ENCODE data around the gene CMSS1. TPM values are rescaled to one million over a fixed set of nuclear protein-coding genes. Genes with fewer than 3 reads are reported as not detected.

Gene CMSS1
- total RNA-seq, 1 experiment from 2014 or later: 98.6 TPM

DNA sequence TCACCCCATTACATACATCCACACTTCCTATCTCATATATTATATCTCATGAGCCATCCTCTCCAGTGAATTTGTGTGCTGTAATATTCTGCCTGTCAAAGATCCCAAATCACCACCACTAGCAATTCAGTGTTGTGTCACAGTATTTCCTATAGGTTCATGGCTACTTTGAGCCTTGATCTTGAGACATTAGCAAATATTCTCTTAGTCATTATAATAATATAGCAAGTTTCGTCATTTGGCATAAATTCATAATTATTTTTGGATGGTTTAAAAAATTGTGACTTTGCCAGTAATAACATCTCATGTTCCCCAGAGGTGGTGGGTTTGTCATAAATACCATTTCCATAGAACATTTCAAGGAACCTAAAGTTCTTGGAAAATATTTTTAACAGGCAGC lies 47.7 kb downstream of the CMSS1 start:
- no peak for DNase-seq (ENCODE audit: low spot score)
- no TSS peak for BruUV-seq (replicated peaks)
- CTCF ChIA-PET: no interaction called here
- H3K36me3 ChIP-seq (ENCODE audit: insufficient read depth, low read length, poor library complexity, severe bottlenecking): no peaks in the 10 kb centered on the region
- H3K4me3 ChIP-seq (ENCODE audit: low read depth, low read length, poor library complexity, severe bottlenecking): no peak overlapping the region
- no peaks in the 10 kb centered on the region for H3K27me3 ChIP-seq (replicated peaks; ENCODE audit: insufficient read depth, low read depth, low read length, poor library complexity)
- intact Hi-C loops (cut with micrococcal nuclease; ENCODE audit: unreplicated experiment): no loop called here
- TF ChIP-seq, protein P1, sequence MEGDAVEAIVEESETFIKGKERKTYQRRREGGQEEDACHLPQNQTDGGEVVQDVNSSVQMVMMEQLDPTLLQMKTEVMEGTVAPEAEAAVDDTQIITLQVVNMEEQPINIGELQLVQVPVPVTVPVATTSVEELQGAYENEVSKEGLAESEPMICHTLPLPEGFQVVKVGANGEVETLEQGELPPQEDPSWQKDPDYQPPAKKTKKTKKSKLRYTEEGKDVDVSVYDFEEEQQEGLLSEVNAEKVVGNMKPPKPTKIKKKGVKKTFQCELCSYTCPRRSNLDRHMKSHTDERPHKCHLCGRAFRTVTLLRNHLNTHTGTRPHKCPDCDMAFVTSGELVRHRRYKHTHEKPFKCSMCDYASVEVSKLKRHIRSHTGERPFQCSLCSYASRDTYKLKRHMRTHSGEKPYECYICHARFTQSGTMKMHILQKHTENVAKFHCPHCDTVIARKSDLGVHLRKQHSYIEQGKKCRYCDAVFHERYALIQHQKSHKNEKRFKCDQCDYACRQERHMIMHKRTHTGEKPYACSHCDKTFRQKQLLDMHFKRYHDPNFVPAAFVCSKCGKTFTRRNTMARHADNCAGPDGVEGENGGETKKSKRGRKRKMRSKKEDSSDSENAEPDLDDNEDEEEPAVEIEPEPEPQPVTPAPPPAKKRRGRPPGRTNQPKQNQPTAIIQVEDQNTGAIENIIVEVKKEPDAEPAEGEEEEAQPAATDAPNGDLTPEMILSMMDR (conservative IDR thresholded peaks at IDR 0.05; ENCODE audit: low read depth, low read length): no peak
- no peak for TF ChIP-seq EZH2 (IDR thresholded peaks at IDR 0.05; ENCODE audit: borderline replicate concordance, low read depth, low read length, poor library complexity, severe bottlenecking)
- no peak overlapping the region for H3K27ac ChIP-seq (ENCODE audit: low read depth, low read length, poor library complexity, severe bottlenecking)
- POLR2A ChIA-PET (ENCODE audit: low non-redundant PET): no interaction called here
- peaks cover 6% of the 10 kb centered on the region for H3K4me1 ChIP-seq (ENCODE audit: insufficient read depth, low read length, poor library complexity, severe bottlenecking)
- no peaks in the 10 kb centered on the region for H3K9me3 ChIP-seq (ENCODE audit: low read depth, low read length, poor library complexity, severe bottlenecking)

DNA sequence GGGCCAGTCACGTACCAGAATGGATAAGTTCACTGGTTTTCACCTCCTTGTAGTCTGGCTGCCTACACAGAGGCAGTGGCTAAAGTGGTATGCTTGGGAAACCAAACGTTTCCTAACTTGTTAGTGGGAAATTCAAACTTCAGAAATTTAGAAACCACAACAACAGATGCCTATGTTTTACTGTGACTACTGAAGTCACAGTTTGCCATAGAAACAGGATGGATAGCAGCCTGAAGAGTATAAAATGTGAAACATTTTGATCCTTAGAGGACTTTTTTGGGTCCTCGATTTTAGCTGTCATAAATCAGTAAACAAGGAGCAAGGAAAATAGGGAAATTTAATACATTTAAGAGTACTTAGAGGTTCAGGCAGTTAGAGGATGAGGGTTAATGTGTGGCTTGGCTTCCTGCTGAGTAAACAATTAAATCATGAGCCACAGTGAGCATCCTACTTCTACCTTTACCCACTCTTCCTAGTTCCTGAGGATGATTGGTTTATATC lies 48.6 kb downstream of the CMSS1 start:
- peaks cover 5% of the 10 kb centered on the region for H3K4me1 ChIP-seq (ENCODE audit: insufficient read depth, low read length, poor library complexity, severe bottlenecking)
- no peak overlapping the region for H3K27ac ChIP-seq (ENCODE audit: low read depth, low read length, poor library complexity, severe bottlenecking)
- no peaks in the 10 kb centered on the region for H3K9me3 ChIP-seq (ENCODE audit: low read depth, low read length, poor library complexity, severe bottlenecking)
- no peaks in the 10 kb centered on the region for H3K27me3 ChIP-seq (replicated peaks; ENCODE audit: insufficient read depth, low read depth, low read length, poor library complexity)
- intact Hi-C loops (cut with micrococcal nuclease; ENCODE audit: unreplicated experiment): no loop called here
- no TSS peak for BruUV-seq (replicated peaks)
- ChIA-PET CTCF (no interaction called here), POLR2A (ENCODE audit: low non-redundant PET) (no interaction called here)
- no peak for TF ChIP-seq EZH2 (IDR thresholded peaks at IDR 0.05; ENCODE audit: borderline replicate concordance, low read depth, low read length, poor library complexity, severe bottlenecking)
- TF ChIP-seq, protein P1 (conservative IDR thresholded peaks at IDR 0.05; ENCODE audit: low read depth, low read length): no peak
- no peak for DNase-seq (ENCODE audit: low spot score)
- no peaks in the 10 kb centered on the region for H3K36me3 ChIP-seq (ENCODE audit: insufficient read depth, low read length, poor library complexity, severe bottlenecking)
- H3K4me3 ChIP-seq (ENCODE audit: low read depth, low read length, poor library complexity, severe bottlenecking): no peak overlapping the region

DNA sequence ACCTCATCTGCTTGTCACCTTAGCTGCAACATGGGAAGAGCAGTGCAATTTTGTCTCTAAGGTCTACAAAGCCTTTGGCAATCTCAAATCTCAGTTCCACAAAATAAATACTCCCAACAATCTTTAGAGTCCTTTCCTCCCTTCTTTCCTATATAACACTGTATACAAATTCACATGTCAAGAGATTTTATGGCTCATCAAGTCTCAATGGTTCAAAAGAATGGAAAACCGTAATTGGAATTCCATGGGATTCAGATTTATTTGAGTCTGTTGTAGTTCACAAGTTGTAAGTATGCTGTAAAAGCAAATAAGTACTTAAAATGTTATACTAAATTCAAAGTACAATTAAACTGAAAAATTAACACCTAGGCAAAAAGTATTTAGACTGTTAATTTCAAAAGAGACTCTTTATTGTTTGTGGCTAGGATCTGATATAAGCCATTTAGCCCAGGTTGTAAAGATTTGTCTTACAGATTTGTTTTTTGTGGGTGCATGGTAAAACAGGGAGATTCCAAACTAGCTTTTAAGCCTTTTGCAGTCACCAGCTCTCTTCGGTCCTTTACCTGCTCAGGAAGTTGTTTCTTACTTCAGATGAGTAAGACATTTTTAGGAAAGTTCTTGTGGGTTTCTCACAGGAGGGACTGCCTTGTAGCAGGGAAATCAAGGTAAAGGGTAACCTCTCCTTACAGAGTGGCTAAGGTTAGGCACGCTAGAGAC lies 50.1 kb downstream of the CMSS1 start:
- ChIA-PET POLR2A (ENCODE audit: low non-redundant PET) (no interaction called here), CTCF (no interaction called here)
- no peaks in the 10 kb centered on the region for H3K36me3 ChIP-seq (ENCODE audit: insufficient read depth, low read length, poor library complexity, severe bottlenecking)
- no peaks in the 10 kb centered on the region for H3K27me3 ChIP-seq (replicated peaks; ENCODE audit: insufficient read depth, low read depth, low read length, poor library complexity)
- peaks cover 5% of the 10 kb centered on the region for H3K4me1 ChIP-seq (ENCODE audit: insufficient read depth, low read length, poor library complexity, severe bottlenecking)
- no peaks in the 10 kb centered on the region for H3K9me3 ChIP-seq (ENCODE audit: low read depth, low read length, poor library complexity, severe bottlenecking)
- no peak overlapping the region for H3K27ac ChIP-seq (ENCODE audit: low read depth, low read length, poor library complexity, severe bottlenecking)
- no peak overlapping the region for H3K4me3 ChIP-seq (ENCODE audit: low read depth, low read length, poor library complexity, severe bottlenecking)
- no TSS peak for BruUV-seq (replicated peaks)
- intact Hi-C loops (cut with micrococcal nuclease; ENCODE audit: unreplicated experiment): no loop called here
- DNase-seq (ENCODE audit: low spot score): no peak
- no peak for TF ChIP-seq EZH2 (IDR thresholded peaks at IDR 0.05; ENCODE audit: borderline replicate concordance, low read depth, low read length, poor library complexity, severe bottlenecking)
- TF ChIP-seq, protein P1 (conservative IDR thresholded peaks at IDR 0.05; ENCODE audit: low read depth, low read length): no peak

Data from A673 (cell line).